Karpas-422 (cell line): ENCODE results near the gene OPN1MW. TPM values are rescaled to one million over a fixed set of nuclear protein-coding genes. Genes with fewer than 3 reads are reported as not detected.
"Not testable (repeated sequence)": the region's sequence is repeated elsewhere in the genome, so short reads cannot be mapped to it uniquely, and the experiment has no call there.

ENCODE experiments used
- DNase-seq: peaks from one replicate; pipeline ENCODE4 v3.0.0-alpha.2; 2015
- H2AFZ ChIP-seq: fragments of 200-600 bp; sonication (generic); 2 replicates; pipeline ENCODE4 v1.6.1; 2014; ENCODE audit warnings: antibody characterized with exemption, low read length, mixed read lengths
- H3K27ac ChIP-seq: fragments of 200-600 bp; sonication (generic); 2 replicates; pipeline ENCODE4 v1.5.1; 2014; ENCODE audit warnings: mild to moderate bottlenecking, low read length, moderate library complexity
- H3K27me3 ChIP-seq: fragments of 200-600 bp; sonication (generic); 2 replicates; pipeline ENCODE4 v1.6.1; 2014; ENCODE audit warnings: low read length, mixed read lengths
- H3K36me3 ChIP-seq: fragments of 200-600 bp; sonication (generic); 2 replicates; pipeline ENCODE4 v1.6.1; 2014; ENCODE audit warnings: low read length, mixed read lengths; ENCODE audit not compliant: insufficient read depth
- H3K4me1 ChIP-seq: fragments of 200-600 bp; sonication (generic); 2 replicates; pipeline ENCODE4 v1.6.1; 2014; ENCODE audit warnings: mild to moderate bottlenecking, low read length, mixed read lengths
- H3K4me2 ChIP-seq: fragments of 200-600 bp; sonication (generic); 2 replicates; pipeline ENCODE4 v1.6.1; 2014; ENCODE audit warnings: low read length, low read depth, mild to moderate bottlenecking; ENCODE audit not compliant: poor library complexity, severe bottlenecking
- H3K4me3 ChIP-seq: fragments of 200-600 bp; sonication (generic); 2 replicates; pipeline ENCODE4 v1.5.1; 2014; ENCODE audit warnings: mild to moderate bottlenecking, antibody characterized with exemption, low read length, mixed read lengths
- H3K79me2 ChIP-seq: fragments of 200-600 bp; sonication (generic); 2 replicates; pipeline ENCODE4 v1.6.1; 2014; ENCODE audit warnings: mild to moderate bottlenecking, low read length, mixed read lengths
- H3K9ac ChIP-seq: fragments of 200-600 bp; sonication (generic); 2 replicates; pipeline ENCODE4 v1.6.0; 2014; ENCODE audit warnings: low read length
- H3K9me2 ChIP-seq: fragments of 200-600 bp; sonication (generic), shearing (Covaris generic); replicated peaks from 2 replicates; pipeline ENCODE4 v1.6.0; 2014; ENCODE audit warnings: mild to moderate bottlenecking, low read length, moderate library complexity; ENCODE audit not compliant: insufficient read depth
- H3K9me3 ChIP-seq: fragments of 300-700, 200-600 bp; sonication (generic); 2 replicates; pipeline ENCODE4 v1.6.1; 2014; ENCODE audit warnings: low read length, mixed read lengths
- H4K20me1 ChIP-seq: fragments of 200-600 bp; sonication (generic); 2 replicates; pipeline ENCODE4 v1.6.1; 2014; ENCODE audit warnings: mild to moderate bottlenecking, antibody characterized with exemption, low read length, low read depth; ENCODE audit not compliant: insufficient read depth
- total RNA-seq: library from RNA; depleted of rRNA; stranded (reverse); fragments of >200 nt; shearing (Covaris generic); gene quantifications from 2 replicates; pipeline ENCODE4 v1.2.3, GENCODE V29; 2014; ENCODE audit warnings: low replicate concordance; rRNA removed

The OPN1MW gene
- total RNA-seq, 1 experiment from 2014 or later, result not detected

GRCh38 chrX:154226706-154227105 is 44.3 kb downstream of the OPN1MW start:
- not testable (repeated sequence) for H3K9me2 ChIP-seq, H3K4me1 ChIP-seq, H3K4me3 ChIP-seq, DNase-seq, H3K9me3 ChIP-seq, H3K79me2 ChIP-seq, H3K9ac ChIP-seq, H3K27me3 ChIP-seq, H3K36me3 ChIP-seq, H4K20me1 ChIP-seq, H3K4me2 ChIP-seq, H2AFZ ChIP-seq, H3K27ac ChIP-seq

GRCh38 chrX:154231443-154231842 is 49.0 kb downstream of the OPN1MW start:
- H3K4me3 ChIP-seq, H3K9ac ChIP-seq, H3K4me1 ChIP-seq, DNase-seq, H3K36me3 ChIP-seq, H3K4me2 ChIP-seq, H3K9me2 ChIP-seq, H4K20me1 ChIP-seq, H3K9me3 ChIP-seq, H3K27me3 ChIP-seq, H3K79me2 ChIP-seq, H3K27ac ChIP-seq, H2AFZ ChIP-seq: not testable (repeated sequence)

DNA sequence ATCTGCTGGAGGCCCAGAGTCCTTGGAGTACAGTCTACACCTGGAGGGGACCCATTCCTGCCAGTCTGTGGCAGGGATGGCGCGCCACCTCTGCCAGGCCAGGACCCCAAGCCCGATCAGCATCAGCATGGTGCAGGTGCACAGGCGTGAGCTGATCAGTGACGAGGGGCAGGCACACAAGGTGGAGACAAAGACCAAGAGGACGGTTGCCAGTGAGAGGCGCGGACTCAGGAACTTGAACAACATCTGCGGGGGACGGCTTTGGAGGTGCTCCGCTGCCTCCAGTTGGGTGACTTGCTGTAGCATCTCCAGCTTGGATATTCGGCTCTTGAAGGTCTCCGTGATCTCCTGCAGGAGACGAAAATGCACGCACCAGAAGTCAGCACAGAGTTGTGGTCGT is 51.2 kb downstream of the OPN1MW start:
- H3K9ac ChIP-seq, H3K9me2 ChIP-seq, H3K27ac ChIP-seq, DNase-seq, H3K4me1 ChIP-seq, H2AFZ ChIP-seq, H4K20me1 ChIP-seq, H3K79me2 ChIP-seq, H3K9me3 ChIP-seq, H3K4me2 ChIP-seq, H3K4me3 ChIP-seq, H3K36me3 ChIP-seq, H3K27me3 ChIP-seq: not testable (repeated sequence)

GRCh38 chrX:154238939-154239559 is 56.7 kb downstream of the OPN1MW start:
- H3K9me2 ChIP-seq, H3K79me2 ChIP-seq, H3K4me1 ChIP-seq, H4K20me1 ChIP-seq, H2AFZ ChIP-seq, H3K27me3 ChIP-seq, H3K9ac ChIP-seq, H3K36me3 ChIP-seq, H3K27ac ChIP-seq, H3K4me2 ChIP-seq, H3K9me3 ChIP-seq, H3K4me3 ChIP-seq: not testable (repeated sequence)
- DNase-seq, result peak; percentile 42

DNA sequence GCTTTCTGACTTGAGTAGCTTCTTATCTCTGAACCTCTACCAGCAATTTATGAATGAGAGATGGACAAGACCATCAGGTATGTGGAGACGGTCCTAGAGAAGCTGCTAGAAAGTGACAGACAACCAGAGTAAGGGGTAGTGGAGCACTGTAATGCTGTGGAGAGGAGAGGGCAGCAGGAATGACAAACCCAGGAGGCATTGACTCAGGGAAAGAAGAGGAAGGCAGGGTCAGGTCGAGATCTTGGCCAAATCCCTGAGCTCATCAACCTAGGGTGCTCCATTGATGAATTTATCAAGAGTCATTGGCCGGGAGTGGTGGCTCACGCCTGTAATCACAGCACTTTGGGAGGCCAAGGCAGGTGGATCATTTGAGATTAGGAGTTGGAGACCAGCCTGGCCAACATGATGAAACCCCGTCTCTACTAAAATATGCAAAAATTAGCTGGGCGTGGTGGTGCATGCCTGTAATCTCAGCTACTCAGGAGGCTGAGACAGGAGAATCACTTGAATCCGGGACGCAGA is 57.6 kb downstream of the OPN1MW start:
- not testable (repeated sequence) for H3K27me3 ChIP-seq, H3K4me3 ChIP-seq, H2AFZ ChIP-seq, H3K4me1 ChIP-seq, H3K36me3 ChIP-seq, H3K4me2 ChIP-seq, H3K27ac ChIP-seq, H3K9ac ChIP-seq, H3K9me2 ChIP-seq, H3K79me2 ChIP-seq, H4K20me1 ChIP-seq, H3K9me3 ChIP-seq
- peak; percentile 27 for DNase-seq

Other genes with a start within 250 kb of the OPN1MW start
- 103 and 144 TPM in 2 replicates for gene NAA10, start 247.6 kb upstream of the OPN1MW start, total RNA-seq
- gene RENBP, start 238.0 kb upstream of the OPN1MW start, total RNA-seq, result 0.22 and 0.26 TPM in 2 replicates
- 16.8 and 29.4 TPM in 2 replicates for gene HCFC1, start 210.8 kb upstream of the OPN1MW start, total RNA-seq
- 1.5 and 3.9 TPM in 2 replicates for gene TMEM187, start 209.8 kb upstream of the OPN1MW start, total RNA-seq
- gene IRAK1, start 162.7 kb upstream of the OPN1MW start, total RNA-seq, result 76.0 and 131 TPM in 2 replicates
- gene MECP2, start 84.9 kb upstream of the OPN1MW start, total RNA-seq, result 20.4 and 27.5 TPM in 2 replicates
- not detected in 2 replicates for gene OPN1LW, start 38.4 kb upstream of the OPN1MW start, total RNA-seq
- gene OPN1MW2, start 37.2 kb downstream of the OPN1MW start, total RNA-seq, result not detected in 2 replicates
- gene OPN1MW3, start 75.0 kb downstream of the OPN1MW start, total RNA-seq, result not detected in 2 replicates
- not detected in 2 replicates for gene TEX28, start 112.5 kb downstream of the OPN1MW start, total RNA-seq
- gene TKTL1, start 113.2 kb downstream of the OPN1MW start, total RNA-seq, result not detected in 2 replicates
- gene FLNA, start 192.0 kb downstream of the OPN1MW start, total RNA-seq, result 46.3 and 89.6 TPM in 2 replicates
- 19.5 and 20.7 TPM in 2 replicates for gene EMD, start 196.7 kb downstream of the OPN1MW start, total RNA-seq
- gene RPL10, start 215.8 kb downstream of the OPN1MW start, total RNA-seq, result 4,110 and 4,432 TPM in 2 replicates
- gene DNASE1L1, start 226.7 kb downstream of the OPN1MW start, total RNA-seq, result 17.6 and 30.8 TPM in 2 replicates
- gene TAFAZZIN, start 228.9 kb downstream of the OPN1MW start, total RNA-seq, result 22.1 and 39.0 TPM in 2 replicates
- gene ATP6AP1, start 246.1 kb downstream of the OPN1MW start, total RNA-seq, result 40.0 and 46.6 TPM in 2 replicates